Liver (tissue), 9 donors: Measurements from ENCODE around the gene DACH1. TPM values are rescaled to one million over a fixed set of nuclear protein-coding genes. Genes with fewer than 3 reads are reported as not detected.

Experiments
- DNase-seq: peaks from one replicate; pipeline ENCODE4 v3.0.0-alpha.2; 2017; ENCODE audit warnings: low spot score
- H3K27ac ChIP-seq, 2 donors: one replicate each; pipeline ENCODE4 v1.7.0; 2013; ENCODE audit warnings: inconsistent platforms in 2 of 2, low read length in 2 of 2, control low read depth in 1 of 2, low read depth in 1 of 2, mild to moderate bottlenecking in 1 of 2
- H3K27me3 ChIP-seq, 4 donors: one replicate each; pipeline versions ENCODE4 v1.6.1 to v1.7.0; 2013; ENCODE audit warnings: low read length in 3 of 4, inconsistent platforms in 1 of 4, mild to moderate bottlenecking in 1 of 4, moderate library complexity in 1 of 4; ENCODE audit not compliant: control insufficient read depth in 4 of 4, insufficient read depth in 4 of 4
- H3K36me3 ChIP-seq, 4 donors: one replicate each; pipeline versions ENCODE4 v1.6.1 to v1.7.0; 2013; ENCODE audit warnings: low read length in 3 of 4, mild to moderate bottlenecking in 3 of 4, low read depth in 1 of 4, moderate library complexity in 1 of 4; ENCODE audit not compliant: control insufficient read depth in 4 of 4, insufficient read depth in 3 of 4
- H3K4me1 ChIP-seq, 4 donors: one replicate each; pipeline versions ENCODE4 v1.6.1 to v1.7.0; 2013; ENCODE audit warnings: low read length in 3 of 4, mild to moderate bottlenecking in 3 of 4, moderate library complexity in 1 of 4; ENCODE audit not compliant: control insufficient read depth in 4 of 4, insufficient read depth in 4 of 4
- H3K4me3 ChIP-seq, 3 donors: one replicate each; pipeline versions ENCODE4 v1.6.1 to v1.7.0; 2013; ENCODE audit warnings: low read length in 3 of 3, control low read depth in 1 of 3, low read depth in 1 of 3, mild to moderate bottlenecking in 1 of 3
- H3K9ac ChIP-seq, 2 donors: one replicate each; pipeline ENCODE4 v1.7.0; 2013; ENCODE audit warnings: low read length in 2 of 2, mild to moderate bottlenecking in 2 of 2, moderate library complexity in 2 of 2, control low read depth in 1 of 2, low read depth in 1 of 2
- H3K9me3 ChIP-seq, 4 donors: one replicate each; pipeline versions ENCODE4 v1.6.1 to v1.7.0; 2013; ENCODE audit warnings: low read length in 3 of 4; ENCODE audit not compliant: control insufficient read depth in 4 of 4
- ATF3 ChIP-seq: IDR thresholded peaks from 2 replicates; pipeline ENCODE4 v1.6.1; 2016; ENCODE audit warnings: antibody characterized with exemption
- CTCF ChIP-seq: fragments of 150-350 bp; IDR thresholded peaks from 2 replicates; pipeline ENCODE4 v1.5.1; 2017; ENCODE audit warnings: improper control_type of control experiment, low read depth, low read length; ENCODE audit not compliant: missing input control
- EGR1 ChIP-seq, 2 donors: IDR thresholded peaks; 2 replicates each; pipeline ENCODE4 v1.6.1; 2016 to 2018; ENCODE audit warnings: antibody characterized with exemption in 2 of 2, low read depth in 2 of 2
- FOXA1 ChIP-seq: IDR thresholded peaks from 2 replicates; pipeline ENCODE4 v1.6.1; 2016; ENCODE audit warnings: antibody characterized with exemption
- FOXA2 ChIP-seq: IDR thresholded peaks from 2 replicates; pipeline ENCODE4 v1.6.1; 2016; ENCODE audit warnings: antibody characterized with exemption
- GABPA ChIP-seq, 2 donors: IDR thresholded peaks in 1 of 2; conservative IDR thresholded peaks in 1 of 2; 2 replicates each; pipeline ENCODE4 v1.6.1; 2016; ENCODE audit warnings: antibody characterized with exemption in 2 of 2, mild to moderate bottlenecking in 1 of 2, moderate library complexity in 1 of 2
- HNF4A ChIP-seq, 2 donors: conservative IDR thresholded peaks; 2 replicates each; pipeline ENCODE4 v1.6.1; 2016; ENCODE audit warnings: antibody characterized with exemption in 2 of 2, mild to moderate bottlenecking in 2 of 2
- HNF4G ChIP-seq: IDR thresholded peaks from 2 replicates; pipeline ENCODE4 v1.6.1; 2016; ENCODE audit warnings: antibody characterized with exemption
- JUND ChIP-seq, 2 donors: IDR thresholded peaks; 2 replicates each; pipeline ENCODE4 v1.6.1; 2016; ENCODE audit warnings: antibody characterized with exemption in 2 of 2
- MAX ChIP-seq: IDR thresholded peaks from 2 replicates; pipeline ENCODE4 v1.6.1; 2016; ENCODE audit warnings: antibody characterized with exemption
- NR2F2 ChIP-seq: IDR thresholded peaks from 2 replicates; pipeline ENCODE4 v1.6.1; 2016; ENCODE audit warnings: antibody characterized with exemption
- RAD21 ChIP-seq, 2 donors: IDR thresholded peaks; 2 replicates each; pipeline ENCODE4 v1.6.1; 2016; ENCODE audit warnings: antibody characterized with exemption in 2 of 2, mild to moderate bottlenecking in 2 of 2
- REST ChIP-seq: IDR thresholded peaks from 2 replicates; pipeline ENCODE4 v1.6.1; 2016; ENCODE audit warnings: antibody characterized with exemption, mild to moderate bottlenecking
- RXRA ChIP-seq, 2 donors: IDR thresholded peaks; 2 replicates each; pipeline ENCODE4 v1.6.1; 2017 to 2018; ENCODE audit warnings: antibody characterized with exemption in 2 of 2, mild to moderate bottlenecking in 1 of 2
- SP1 ChIP-seq: IDR thresholded peaks from 2 replicates; pipeline ENCODE4 v1.6.1; 2018; ENCODE audit warnings: antibody characterized with exemption, mild to moderate bottlenecking
- TAF1 ChIP-seq: conservative IDR thresholded peaks from 2 replicates; pipeline ENCODE4 v1.6.1; 2016; ENCODE audit warnings: antibody characterized with exemption, mild to moderate bottlenecking
- YY1 ChIP-seq: IDR thresholded peaks from 2 replicates; pipeline ENCODE4 v1.6.1; 2016; ENCODE audit warnings: antibody characterized with exemption, mild to moderate bottlenecking
- ZBTB33 ChIP-seq: IDR thresholded peaks from 2 replicates; pipeline ENCODE4 v1.6.1; 2016; ENCODE audit warnings: antibody characterized with exemption
- WGBS: extraction: QIAGEN DNeasy Blood & Tissue Kit; methylation state at CpG from one replicate; pipeline ENCODE4 v1.1.7; 2013; 5-methylcytosine and 5-hydroxymethylcytosine counted together
- polyA plus RNA-seq, 2 donors: library from polyadenylated mRNA; stranded (reverse) in 1 of 2; unstranded in 1 of 2; fragments of 200-250 nt in 1 of 2; fragments of >200 nt in 1 of 2; fragmentation: Nextera tagmentation in 1 of 2; extraction: Ambion mirVana in 1 of 2; gene quantifications; one replicate each; pipeline versions ENCODE4 v1.2.1 to v1.2.3, GENCODE V29; 2013 to 2015
- total RNA-seq, 2 donors: library from RNA; depleted of rRNA; stranded (reverse); fragments of >200 nt; gene quantifications; one replicate each; pipeline ENCODE4 v1.2.3, GENCODE V29; 2014
- donor health status: healthy.
- donor health status: healthy.
- donor health status: healthy.
- donor health status: healthy.
- donor health status: healthy.

The DACH1 gene
- total and polyA plus RNA-seq, 4 donors, result 0.28 to 1.9 (median 0.77) TPM

- Histone ChIP-seq H3K27ac (no peak overlapping the region), H3K9ac (no peak overlapping the region), H3K9me3 (no peaks in the 10 kb centered on the region), H3K36me3 (no peaks in the 10 kb centered on the region), H3K27me3 (no peaks in the 10 kb centered on the region), H3K4me1 (no peaks in the 10 kb centered on the region), H3K4me3 (no peak overlapping the region)
- TF ChIP-seq EGR1 (IDR thresholded peaks at IDR 0.05; ENCODE audit: low read depth in 2 of 2), result no peak
- no peak for TF ChIP-seq REST
- no peak for TF ChIP-seq JUND (IDR thresholded peaks at IDR 0.05)
- TF ChIP-seq ATF3, result no peak
- TF ChIP-seq GABPA (IDR thresholded peaks at IDR 0.05 in 1 of 2, conservative IDR thresholded peaks at IDR 0.05 in 1 of 2), result no peak
- TF ChIP-seq FOXA2, result no peak
- TF ChIP-seq TAF1, result no peak
- no peak for TF ChIP-seq SP1
- TF ChIP-seq YY1, result no peak
- no peak for TF ChIP-seq HNF4A (conservative IDR thresholded peaks at IDR 0.05)
- no peak for TF ChIP-seq ZBTB33
- TF ChIP-seq MAX, result no peak
- TF ChIP-seq CTCF, result no peak
- 96% methylated on average over 1 of the region's 1 CpG for WGBS
- no peak for DNase-seq
Measured at GRCh38 chr13:71491010-71491409, 376.0 kb downstream of the DACH1 start.

GRCh38 chr13:71489041-71489440 is 378.0 kb downstream of the DACH1 start:
- DNase-seq, result no peak
- no peaks in the 10 kb centered on the region for H3K36me3 ChIP-seq
- 93% methylated on average over 3 of the region's 3 CpGs for WGBS
- no peak overlapping the region for H3K4me3 ChIP-seq
- TF ChIP-seq SP1 (no peak), GABPA (IDR thresholded peaks at IDR 0.05 in 1 of 2, conservative IDR thresholded peaks at IDR 0.05 in 1 of 2) (no peak), YY1 (no peak), MAX (no peak), HNF4A (conservative IDR thresholded peaks at IDR 0.05) (no peak), RAD21 (IDR thresholded peaks at IDR 0.05) (no peak), CTCF (no peak), TAF1 (no peak), HNF4G (no peak), NR2F2 (no peak), FOXA1 (no peak), RXRA (IDR thresholded peaks at IDR 0.05) (no peak), ATF3 (no peak), FOXA2 (no peak), JUND (IDR thresholded peaks at IDR 0.05) (no peak)
- no peaks in the 10 kb centered on the region for H3K27me3 ChIP-seq
- H3K9ac ChIP-seq, result no peak overlapping the region
- no peaks in the 10 kb centered on the region for H3K9me3 ChIP-seq
- H3K4me1 ChIP-seq, result no peaks in the 10 kb centered on the region
- H3K27ac ChIP-seq, result no peak overlapping the region
